ENCODE data around the gene KMT5B.
"Not testable (repeated sequence)": the region's sequence is repeated elsewhere in the genome, so short reads cannot be mapped to it uniquely, and the experiment has no call there.

Gene KMT5B

GRCh38 chr11:68213135-68213515 is at the start of gene KMT5B:
KMT5B (minus strand) TSS chr11:68213296; CDS start chr11:68190076, 23,220 bp downstream.
- DNase-seq = no peak

- no peak for DNase-seq
Observed at GRCh38 chr11:68262544-68262827, 49.4 kb upstream of the KMT5B start.

- DNase-seq = no peak
Observed at GRCh38 chr11:68261749-68262543, 48.9 kb upstream of the KMT5B start.

- DNase-seq = no peak
Observed at GRCh38 chr11:68261006-68261405, 47.9 kb upstream of the KMT5B start.

- no peak for DNase-seq
Observed at GRCh38 chr11:68260484-68260883, 47.4 kb upstream of the KMT5B start.

- no peak for DNase-seq
Observed at GRCh38 chr11:68259122-68259959, 46.2 kb upstream of the KMT5B start.

- DNase-seq = no peak
Observed at GRCh38 chr11:68258363-68258765, 45.3 kb upstream of the KMT5B start.

GRCh38 chr11:68257477-68258362 is 44.6 kb upstream of the KMT5B start:
- DNase-seq = peak; percentile 84

- no peak for DNase-seq
Observed at GRCh38 chr11:68256331-68256741, 43.2 kb upstream of the KMT5B start.

GRCh38 chr11:68255526-68255925 is 42.4 kb upstream of the KMT5B start:
- DNase-seq = no peak

- DNase-seq = no peak
Observed at GRCh38 chr11:68254421-68254820, 41.3 kb upstream of the KMT5B start.

- DNase-seq = no peak
Observed at GRCh38 chr11:68251765-68252164, 38.7 kb upstream of the KMT5B start.

GRCh38 chr11:68244912-68245311 is 31.8 kb upstream of the KMT5B start:
- not testable (repeated sequence) for DNase-seq

GRCh38 chr11:68243847-68244246 is 30.8 kb upstream of the KMT5B start:
- DNase-seq = not testable (repeated sequence)

- DNase-seq = no peak
Observed at GRCh38 chr11:68242616-68243015, 29.5 kb upstream of the KMT5B start.

- no peak for DNase-seq
Observed at GRCh38 chr11:68231621-68232020, 18.5 kb upstream of the KMT5B start.

- DNase-seq = no peak
Observed at GRCh38 chr11:68229601-68230000, 16.5 kb upstream of the KMT5B start.

- no peak for DNase-seq
Observed at GRCh38 chr11:68226421-68226820, 13.3 kb upstream of the KMT5B start.

GRCh38 chr11:68224606-68225005 is 11.5 kb upstream of the KMT5B start:
- no peak for DNase-seq

- DNase-seq = no peak
Observed at GRCh38 chr11:68223275-68223674, 10.2 kb upstream of the KMT5B start.

- no peak for DNase-seq
Observed at GRCh38 chr11:68221406-68221805, 8.3 kb upstream of the KMT5B start.

- peak; percentile 48 for DNase-seq
Observed at GRCh38 chr11:68216171-68216938, 3.3 kb upstream of the KMT5B start.
